ENCODE data around the gene G6PC1.
"Not testable (repeated sequence)": the region's sequence is repeated elsewhere in the genome, so short reads cannot be mapped to it uniquely, and the experiment has no call there.

The G6PC1 gene

DNA sequence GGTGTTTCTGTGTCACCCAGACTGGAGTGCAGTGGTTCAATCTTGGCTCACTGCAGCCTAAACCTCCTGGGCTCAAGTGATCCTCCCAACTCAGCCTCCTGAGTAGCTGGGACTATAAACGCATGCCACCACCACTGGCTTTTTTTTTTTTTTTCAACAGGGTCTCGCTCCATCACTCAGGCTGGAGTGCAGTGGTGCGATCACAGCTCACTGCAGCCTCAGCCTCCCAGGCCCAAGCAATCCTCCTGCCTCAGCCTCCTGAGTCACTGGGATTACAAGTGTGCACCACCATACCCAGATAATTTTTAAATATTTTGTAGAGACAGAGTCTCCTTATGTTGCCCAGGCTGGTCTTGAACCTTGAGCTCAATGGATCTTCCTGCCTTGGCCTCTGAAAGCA is 14.8 kb upstream of the G6PC1 start:
- not testable (repeated sequence) for H3K9ac ChIP-seq (ENCODE audit: low read depth in 1 of 2, low read length in 2 of 2); H3K36me3 ChIP-seq (ENCODE audit: control insufficient read depth in 1 of 2, insufficient read depth in 2 of 2, low read length in 2 of 2); H3K27ac ChIP-seq (ENCODE audit: low read depth, low read length); H3K4me3 ChIP-seq (ENCODE audit: low read depth in 1 of 2, low read length in 2 of 2); H3K9me3 ChIP-seq (ENCODE audit: control insufficient read depth in 1 of 2, low read length in 2 of 2); H3K27me3 ChIP-seq (ENCODE audit: control insufficient read depth in 1 of 2, insufficient read depth in 2 of 2, low read length in 2 of 2)
- peaks cover 10 to 11% of the 10 kb centered on the region in 2 donors for H3K4me1 ChIP-seq (ENCODE audit: control insufficient read depth in 1 of 2, insufficient read depth in 2 of 2, low read length in 2 of 2)

DNA sequence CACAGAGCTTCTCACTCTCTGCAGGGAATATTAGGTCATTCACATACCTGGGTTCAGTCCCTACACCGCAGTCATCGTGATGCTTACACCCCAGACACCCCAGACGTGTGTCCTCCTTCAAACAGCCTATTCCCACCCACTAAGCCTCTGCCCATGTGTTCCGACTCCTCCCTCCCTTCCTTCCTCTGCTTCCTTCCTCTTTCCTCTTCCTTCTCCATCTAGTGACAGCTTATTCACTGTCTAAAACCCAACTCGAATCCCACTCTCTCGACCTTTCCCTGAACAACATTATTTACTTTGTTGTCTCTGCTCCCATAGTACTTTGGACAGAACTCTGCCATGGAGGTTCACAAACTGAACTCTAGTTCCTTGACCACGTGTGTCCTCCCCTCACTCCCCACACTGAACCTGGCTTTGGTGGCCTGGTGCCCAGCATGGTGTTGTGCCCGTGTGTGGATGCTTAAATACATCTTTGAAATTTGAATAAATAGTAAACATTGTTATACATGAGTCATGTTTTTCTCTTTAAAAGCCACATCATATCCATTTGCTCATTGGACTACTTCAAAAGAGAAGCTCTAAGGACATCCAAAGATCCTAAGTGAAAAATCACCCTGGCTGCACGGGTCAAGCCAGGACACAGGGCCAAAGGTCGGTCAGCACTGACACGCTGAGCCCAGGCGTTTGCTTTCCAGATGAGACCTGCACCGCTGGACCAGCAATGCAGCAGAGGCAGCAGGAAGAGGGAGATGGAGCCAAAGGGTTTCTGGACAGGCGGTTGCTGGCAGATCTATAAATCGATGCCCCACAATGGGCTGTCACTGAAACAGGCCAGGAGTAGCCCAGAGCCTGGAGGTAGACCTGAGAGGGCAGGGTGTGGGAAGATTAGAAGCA is 14.1 kb upstream of the G6PC1 start:
- Histone ChIP-seq H3K9me3 (ENCODE audit: control insufficient read depth in 1 of 2, low read length in 2 of 2) (no peaks in the 10 kb centered on the region), H3K27ac (ENCODE audit: low read depth, low read length) (no peak overlapping the region), H3K4me1 (ENCODE audit: control insufficient read depth in 1 of 2, insufficient read depth in 2 of 2, low read length in 2 of 2) (peaks cover 10 to 11% of the 10 kb centered on the region in 2 donors), H3K36me3 (ENCODE audit: control insufficient read depth in 1 of 2, insufficient read depth in 2 of 2, low read length in 2 of 2) (no peaks in the 10 kb centered on the region), H3K9ac (ENCODE audit: low read depth in 1 of 2, low read length in 2 of 2) (no peak overlapping the region), H3K27me3 (ENCODE audit: control insufficient read depth in 1 of 2, insufficient read depth in 2 of 2, low read length in 2 of 2) (no peaks in the 10 kb centered on the region), H3K4me3 (ENCODE audit: low read depth in 1 of 2, low read length in 2 of 2) (no peak overlapping the region)

GRCh38 chr17:42889809-42890208 is 10.8 kb upstream of the G6PC1 start:
- Histone ChIP-seq H3K4me1 (ENCODE audit: control insufficient read depth in 1 of 2, insufficient read depth in 2 of 2, low read length in 2 of 2) (peaks cover 28 to 31% of the 10 kb centered on the region in 2 donors), H3K27ac (ENCODE audit: low read depth, low read length) (no peak overlapping the region), H3K4me3 (ENCODE audit: low read depth in 1 of 2, low read length in 2 of 2) (no peak overlapping the region), H3K36me3 (ENCODE audit: control insufficient read depth in 1 of 2, insufficient read depth in 2 of 2, low read length in 2 of 2) (no peaks in the 10 kb centered on the region), H3K9ac (ENCODE audit: low read depth in 1 of 2, low read length in 2 of 2) (no peak overlapping the region), H3K27me3 (ENCODE audit: control insufficient read depth in 1 of 2, insufficient read depth in 2 of 2, low read length in 2 of 2) (no peaks in the 10 kb centered on the region), H3K9me3 (ENCODE audit: control insufficient read depth in 1 of 2, low read length in 2 of 2) (no peaks in the 10 kb centered on the region)

GRCh38 chr17:42891539-42892152 is 9.0 kb upstream of the G6PC1 start:
- no peak overlapping the region for H3K9ac ChIP-seq (ENCODE audit: low read depth in 1 of 2, low read length in 2 of 2)

DNA sequence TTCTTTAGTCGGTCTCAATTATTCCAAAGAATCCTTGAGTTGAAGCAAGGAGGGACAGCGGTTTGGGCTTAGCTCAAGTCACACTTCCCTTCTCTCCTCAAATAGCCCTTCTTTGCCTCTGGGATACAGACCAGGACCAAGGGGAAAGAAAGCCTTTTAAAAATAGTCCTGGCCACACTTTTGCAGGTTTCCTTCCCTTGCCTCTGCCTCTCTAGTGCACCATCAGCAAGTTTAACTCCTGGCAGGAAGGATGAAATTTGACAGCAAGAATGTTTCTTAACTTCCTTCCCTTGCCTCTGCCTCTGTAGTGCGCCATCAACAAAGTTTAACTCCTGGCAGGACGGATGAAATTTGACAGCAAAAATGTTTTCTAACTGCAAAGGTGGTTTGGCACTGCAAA is 7.2 kb upstream of the G6PC1 start:
- no peaks in the 10 kb centered on the region for H3K36me3 ChIP-seq (ENCODE audit: control insufficient read depth in 1 of 2, insufficient read depth in 2 of 2, low read length in 2 of 2)
- no peaks in the 10 kb centered on the region for H3K9me3 ChIP-seq (ENCODE audit: control insufficient read depth in 1 of 2, low read length in 2 of 2)
- H3K27me3 ChIP-seq (ENCODE audit: control insufficient read depth in 1 of 2, insufficient read depth in 2 of 2, low read length in 2 of 2), result no peaks in the 10 kb centered on the region
- H3K9ac ChIP-seq (ENCODE audit: low read depth in 1 of 2, low read length in 2 of 2), result no peak overlapping the region
- peaks cover 23 to 29% of the 10 kb centered on the region in 2 donors for H3K4me1 ChIP-seq (ENCODE audit: control insufficient read depth in 1 of 2, insufficient read depth in 2 of 2, low read length in 2 of 2)
- H3K27ac ChIP-seq (ENCODE audit: low read depth, low read length), result no peak overlapping the region
- no peak overlapping the region for H3K4me3 ChIP-seq (ENCODE audit: low read depth in 1 of 2, low read length in 2 of 2)

More at GRCh38 chr17:42891539-42892152, 9.0 kb upstream of the G6PC1 start:
- Histone ChIP-seq H3K4me3 (ENCODE audit: low read depth in 1 of 2, low read length in 2 of 2) (no peak overlapping the region), H3K9me3 (ENCODE audit: control insufficient read depth in 1 of 2, low read length in 2 of 2) (no peaks in the 10 kb centered on the region), H3K4me1 (ENCODE audit: control insufficient read depth in 1 of 2, insufficient read depth in 2 of 2, low read length in 2 of 2) (peaks cover 28 to 30% of the 10 kb centered on the region in 2 donors), H3K27me3 (ENCODE audit: control insufficient read depth in 1 of 2, insufficient read depth in 2 of 2, low read length in 2 of 2) (no peaks in the 10 kb centered on the region), H3K36me3 (ENCODE audit: control insufficient read depth in 1 of 2, insufficient read depth in 2 of 2, low read length in 2 of 2) (no peaks in the 10 kb centered on the region), H3K27ac (ENCODE audit: low read depth, low read length) (no peak overlapping the region)

GRCh38 chr17:42894283-42895184 is 6.1 kb upstream of the G6PC1 start:
- Histone ChIP-seq H3K9me3 (ENCODE audit: control insufficient read depth in 1 of 2, low read length in 2 of 2) (no peaks in the 10 kb centered on the region), H3K4me1 (ENCODE audit: control insufficient read depth in 1 of 2, insufficient read depth in 2 of 2, low read length in 2 of 2) (peaks cover 23 to 33% of the 10 kb centered on the region in 2 donors), H3K9ac (ENCODE audit: low read depth in 1 of 2, low read length in 2 of 2) (no peak overlapping the region), H3K36me3 (ENCODE audit: control insufficient read depth in 1 of 2, insufficient read depth in 2 of 2, low read length in 2 of 2) (no peaks in the 10 kb centered on the region), H3K27me3 (ENCODE audit: control insufficient read depth in 1 of 2, insufficient read depth in 2 of 2, low read length in 2 of 2) (no peaks in the 10 kb centered on the region), H3K27ac (ENCODE audit: low read depth, low read length) (no peak overlapping the region), H3K4me3 (ENCODE audit: low read depth in 1 of 2, low read length in 2 of 2) (peak overlapping the region in 1 of 2 donors; percentile 50)

GRCh38 chr17:42895185-42895555 is 5.4 kb upstream of the G6PC1 start:
- Histone ChIP-seq H3K4me1 (ENCODE audit: control insufficient read depth in 1 of 2, insufficient read depth in 2 of 2, low read length in 2 of 2) (peaks cover 23 to 33% of the 10 kb centered on the region in 2 donors), H3K27me3 (ENCODE audit: control insufficient read depth in 1 of 2, insufficient read depth in 2 of 2, low read length in 2 of 2) (no peaks in the 10 kb centered on the region), H3K4me3 (ENCODE audit: low read depth in 1 of 2, low read length in 2 of 2) (no peak overlapping the region), H3K9me3 (ENCODE audit: control insufficient read depth in 1 of 2, low read length in 2 of 2) (no peaks in the 10 kb centered on the region), H3K36me3 (ENCODE audit: control insufficient read depth in 1 of 2, insufficient read depth in 2 of 2, low read length in 2 of 2) (no peaks in the 10 kb centered on the region), H3K27ac (ENCODE audit: low read depth, low read length) (no peak overlapping the region), H3K9ac (ENCODE audit: low read depth in 1 of 2, low read length in 2 of 2) (no peak overlapping the region)

DNA sequence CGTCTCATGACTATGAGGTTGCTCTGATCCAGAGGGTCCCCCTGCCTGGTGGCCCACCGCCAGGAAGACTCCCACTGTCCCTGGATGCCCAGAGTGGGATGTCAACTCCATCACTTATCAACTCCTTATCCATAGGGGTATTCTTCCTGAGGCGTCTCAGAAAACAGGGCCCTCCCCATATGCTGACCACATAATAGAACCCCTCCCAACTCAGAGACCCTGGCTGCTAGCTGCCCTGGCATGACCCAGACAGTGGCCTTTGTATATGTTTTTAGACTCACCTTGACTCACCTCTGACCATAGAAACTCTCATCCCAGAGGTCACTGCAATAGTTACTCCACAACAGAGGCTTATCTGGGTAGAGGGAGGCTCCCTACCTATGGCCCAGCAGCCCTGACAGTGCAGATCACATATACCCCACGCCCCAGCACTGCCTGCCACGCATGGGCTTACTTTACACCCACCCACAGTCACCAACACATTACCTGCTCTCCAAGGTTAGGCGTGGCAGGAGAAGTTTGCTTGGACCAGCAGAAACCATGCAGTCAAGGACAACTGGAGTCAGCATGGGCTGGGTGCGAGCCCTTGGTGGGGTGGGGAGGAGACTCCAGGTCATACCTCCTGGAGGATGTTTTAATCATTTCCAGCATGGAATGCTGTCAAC is 2.3 kb upstream of the G6PC1 start:
- Histone ChIP-seq H3K4me1 (ENCODE audit: control insufficient read depth in 1 of 2, insufficient read depth in 2 of 2, low read length in 2 of 2) (peaks cover 15 to 33% of the 10 kb centered on the region in 2 donors), H3K36me3 (ENCODE audit: control insufficient read depth in 1 of 2, insufficient read depth in 2 of 2, low read length in 2 of 2) (no peaks in the 10 kb centered on the region), H3K4me3 (ENCODE audit: low read depth in 1 of 2, low read length in 2 of 2) (no peak overlapping the region), H3K27me3 (ENCODE audit: control insufficient read depth in 1 of 2, insufficient read depth in 2 of 2, low read length in 2 of 2) (no peaks in the 10 kb centered on the region), H3K9ac (ENCODE audit: low read depth in 1 of 2, low read length in 2 of 2) (no peak overlapping the region), H3K9me3 (ENCODE audit: control insufficient read depth in 1 of 2, low read length in 2 of 2) (no peaks in the 10 kb centered on the region), H3K27ac (ENCODE audit: low read depth, low read length) (no peak overlapping the region)

GRCh38 chr17:42899981-42900380 is 618 bp upstream of the G6PC1 start:
- not testable (repeated sequence) for H3K9ac ChIP-seq (ENCODE audit: low read depth in 1 of 2, low read length in 2 of 2); H3K27me3 ChIP-seq (ENCODE audit: control insufficient read depth in 1 of 2, insufficient read depth in 2 of 2, low read length in 2 of 2); H3K36me3 ChIP-seq (ENCODE audit: control insufficient read depth in 1 of 2, insufficient read depth in 2 of 2, low read length in 2 of 2); H3K9me3 ChIP-seq (ENCODE audit: control insufficient read depth in 1 of 2, low read length in 2 of 2); H3K27ac ChIP-seq (ENCODE audit: low read depth, low read length); H3K4me3 ChIP-seq (ENCODE audit: low read depth in 1 of 2, low read length in 2 of 2)
- H3K4me1 ChIP-seq (ENCODE audit: control insufficient read depth in 1 of 2, insufficient read depth in 2 of 2, low read length in 2 of 2), result peaks cover 1 to 22% of the 10 kb centered on the region in 2 donors

All from duodenal mucosa (tissue), 2 donors.